K562 (cell line): Measurements from ENCODE around the gene RPS8. TPM values are rescaled to one million over a fixed set of nuclear protein-coding genes. Genes with fewer than 3 reads are reported as not detected.
"Not testable (repeated sequence)": the region's sequence is repeated elsewhere in the genome, so short reads cannot be mapped to it uniquely, and the experiment has no call there.

ENCODE experiments used
- ATAC-seq: fragments of 200-7000 bp; cut with Tn5 transposase; 3 replicates; pipeline ENCODE4 v1.9.1; 2020; ENCODE audit warnings: moderate library complexity
- BruUV-seq: library from RNA; stranded (reverse); fragments of 400-500 nt; replicated peaks from 2 replicates; lab custom pipeline; 2021; lab: Mats Ljungman, UMichigan
- CTCF ChIA-PET: fragments of 300-600 bp; formaldehyde crosslinking; extraction: SDS; loops from one replicate; lab custom pipeline; 2021; ENCODE audit warnings: low intra/inter-chr PET ratio; lab: Yijun Ruan, JAX
- POLR2A ChIA-PET: fragments of 300-600, 350-650 bp; sonication (Branson Sonifier 250); formaldehyde crosslinking; extraction: SDS; loops from one replicate; lab custom pipeline; 2021; ENCODE audit warnings: antibody characterized with exemption, inconsistent platforms; lab: Yijun Ruan, JAX
- DNase-seq, 4 experiments: peaks; one replicate each; pipeline versions ENCODE4 v3.0.0 to v3.0.0-alpha.2; 2011 to 2018; ENCODE audit warnings: low spot score in 3 of 4, mixed read lengths in 3 of 4; ENCODE audit errors: extremely low read depth in 1 of 4
- FAIRE-seq: peaks from 2 replicates; lab custom pipeline; 2011; peaks lifted over from hg19 to GRCh38; lab: Jason Lieb, UNC
- H2AFZ ChIP-seq: 2 replicates; pipeline ENCODE4 v1.6.0; 2011; ENCODE audit warnings: low read depth, low read length, control low read depth, inconsistent platforms
- H3K27ac ChIP-seq: fragments of 200-600 bp; 3 replicates; pipeline ENCODE4 v1.8.0; 2011; ENCODE audit warnings: low read depth, mild to moderate bottlenecking, control low read depth, inconsistent platforms, low read length, moderate library complexity, mixed read lengths; ENCODE audit errors: extremely low read depth
- H3K27me3 ChIP-seq, 2 experiments: fragments of 300-600 bp in 1 of 2; 2 replicates in 1 of 2; 3 replicates in 1 of 2; pipeline versions ENCODE4 v1.6.0 to v1.8.0; 2011; ENCODE audit warnings: inconsistent platforms in 2 of 2, low read length in 2 of 2, mild to moderate bottlenecking in 1 of 2, mixed read lengths in 1 of 2, moderate library complexity in 1 of 2; ENCODE audit not compliant: control insufficient read depth in 2 of 2, insufficient read depth in 2 of 2
- H3K36me3 ChIP-seq: fragments of 300-600 bp; 3 replicates; pipeline ENCODE4 v1.8.0; 2011; ENCODE audit warnings: mild to moderate bottlenecking, low read length, inconsistent platforms; ENCODE audit not compliant: control insufficient read depth, insufficient read depth
- H3K4me1 ChIP-seq, 2 experiments: fragments of 200-600 bp in 1 of 2; replicated peaks in 1 of 2; 2 replicates in 1 of 2; 3 replicates in 1 of 2; pipeline versions ENCODE4 v1.5.1 to v1.8.0; 2011; ENCODE audit warnings: inconsistent platforms in 2 of 2, low read length in 2 of 2, mild to moderate bottlenecking in 1 of 2, mixed read lengths in 1 of 2, moderate library complexity in 1 of 2; ENCODE audit not compliant: control insufficient read depth in 2 of 2, insufficient read depth in 2 of 2
- H3K4me2 ChIP-seq: 2 replicates; pipeline ENCODE4 v1.6.1; 2011; ENCODE audit warnings: low read length, control low read depth, inconsistent platforms, mixed read lengths; ENCODE audit not compliant: insufficient read depth
- H3K4me3 ChIP-seq: fragments of 200-600 bp; sonication (generic), shearing (Covaris generic); 2 replicates; pipeline ENCODE4 v1.5.1; 2016; ENCODE audit warnings: control low read depth, inconsistent platforms
- H3K79me2 ChIP-seq: fragments of 200-600 bp; 3 replicates; pipeline ENCODE4 v1.8.0; 2011; ENCODE audit warnings: low read length, inconsistent platforms; ENCODE audit not compliant: control insufficient read depth, insufficient read depth
- H3K9ac ChIP-seq, 2 experiments: 2 replicates each; pipeline versions ENCODE4 v1.6.0 to v1.6.1; 2011; ENCODE audit warnings: low read depth in 2 of 2, low read length in 2 of 2, control low read depth in 1 of 2, inconsistent platforms in 1 of 2, mild to moderate bottlenecking in 1 of 2, mixed read lengths in 1 of 2; ENCODE audit not compliant: insufficient read depth in 1 of 2
- H3K9me1 ChIP-seq: one replicate; pipeline ENCODE4 v1.6.0; 2011; ENCODE audit warnings: inconsistent platforms, mild to moderate bottlenecking, low read length, moderate library complexity; ENCODE audit not compliant: control insufficient read depth, insufficient read depth
- H3K9me3 ChIP-seq: replicated peaks from 2 replicates; pipeline ENCODE4 v1.5.1; 2011; ENCODE audit warnings: low read depth, low read length, inconsistent platforms; ENCODE audit not compliant: control insufficient read depth, insufficient read depth
- H4K20me1 ChIP-seq: replicated peaks from 2 replicates; pipeline ENCODE4 v1.6.1; 2011; ENCODE audit warnings: low read length, inconsistent platforms, mixed read lengths; ENCODE audit not compliant: control insufficient read depth, insufficient read depth
- CEBPB ChIP-seq: fragments of 450-650 bp; IDR thresholded peaks from 2 replicates; pipeline ENCODE4 v1.6.1; 2016; ENCODE audit warnings: missing genetic modification characterization, missing compliant biosample characterization
- ZNF121 ChIP-seq: sonication (generic); formaldehyde crosslinking; conservative IDR thresholded peaks from 2 replicates; pipeline ENCODE4 v1.8.0; 2022; ENCODE audit warnings: missing genetic modification reagents
- WGBS: fragments of 100-300 bp; shearing (Covaris generic); methylation state at CpG from one replicate; pipeline ENCODE4 v1.1.6; 2016; ENCODE audit warnings: low coverage, mixed read lengths; ENCODE audit not compliant: insufficient coverage; ENCODE audit errors: missing lambda C conversion rate; 5-methylcytosine and 5-hydroxymethylcytosine counted together
- in situ Hi-C: fragments of 300-500 bp; cut with MboI; formaldehyde crosslinking; loops from 4 replicates; pipeline ENCODE4 v1.15.0; 2018; ENCODE audit warnings: inconsistent platforms, mixed read lengths
- intact Hi-C: fragments of 100-400 bp; cut with micrococcal nuclease; formaldehyde crosslinking; loops from 2 replicates; pipeline ENCODE4 v1.14.2; 2022
- polyA plus RNA-seq, 8 experiments: library from polyadenylated mRNA; depleted of rRNA in 4 of 8; stranded (reverse) in 5 of 8; unstranded in 3 of 8; fragments of >200 nt; fragmentation: Nextera tagmentation in 2 of 8; fragmentation: Illumina TruSeq in 1 of 8; extraction: Ambion mirVana in 2 of 8; extraction: Trizol in 1 of 8; gene quantifications; 2 replicates each; pipeline versions ENCODE4 v1.2.1 to v1.2.3, GENCODE V29; 2011 to 2014; ENCODE audit warnings: inconsistent platforms in 1 of 8, missing spikeins in 1 of 8
- total RNA-seq, 7 experiments: library from RNA; depleted of rRNA in 6 of 7; stranded (reverse); fragments of >200 nt in 6 of 7; fragmentation: Illumina TruSeq in 2 of 7; extraction: Trizol in 2 of 7; gene quantifications; 2 replicates each; pipeline versions ENCODE4 v1.2.1 to v1.2.3, GENCODE V29; 2011 to 2021; ENCODE audit warnings: low replicate concordance in 1 of 7
- TF ChIP-seq, protein P1 (sequence below): sonication (generic); formaldehyde crosslinking; IDR thresholded peaks from 2 replicates; pipeline ENCODE4 v1.8.1; 2023; ENCODE audit warnings: mild to moderate bottlenecking, missing genetic modification reagents

RPS8 gene
- total and polyA plus RNA-seq, 9 of the 15 experiments (the other 6 are each of a cell fraction or from before 2014, with no cell fraction given) = 2,431 to 4,168 (median 3,109) TPM

DNA sequence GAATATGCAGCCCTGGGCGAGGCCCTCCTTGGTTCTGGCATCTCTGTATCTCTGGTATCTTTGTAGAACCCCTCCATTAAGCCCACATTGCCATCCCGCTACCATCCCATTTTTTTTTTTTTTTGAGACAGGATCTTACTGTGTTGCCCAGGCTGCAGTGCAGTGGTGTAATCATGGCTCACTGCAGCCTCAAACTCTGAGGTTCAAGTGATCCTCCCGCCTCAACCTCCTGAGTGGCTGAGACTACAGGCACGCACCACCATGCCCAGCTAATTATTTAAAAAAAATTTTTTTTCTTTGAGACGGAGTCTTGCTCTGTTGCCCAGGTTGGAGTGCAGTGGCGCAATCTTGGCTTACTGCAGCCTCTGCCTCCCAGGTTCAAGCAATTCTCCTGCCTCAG is 49.1 kb downstream of the RPS8 start:
- H3K9me3 ChIP-seq, H3K4me2 ChIP-seq, ATAC-seq, H3K79me2 ChIP-seq, intact Hi-C loops, H3K27ac ChIP-seq, H3K36me3 ChIP-seq, H3K27me3 ChIP-seq, H4K20me1 ChIP-seq, H3K9ac ChIP-seq, BruUV-seq, H2AFZ ChIP-seq, H3K4me3 ChIP-seq, H3K9me1 ChIP-seq, FAIRE-seq, CTCF ChIA-PET, DNase-seq: not testable (repeated sequence)
- H3K4me1 ChIP-seq = peaks cover 11 to 57% of the 10 kb centered on the region in 2 experiments
- in situ Hi-C loops = loop anchor here (5.0 kb wide), 1 partner anchor 92 kb away; the partner anchor contains the start of gene RNU5D-1
- 60% methylated on average over 6 of the region's 6 CpGs for WGBS
- TF ChIP-seq ZNF121 (CRISPR knock-in tag) = peak; percentile 91
- TF ChIP-seq, protein P1, sequence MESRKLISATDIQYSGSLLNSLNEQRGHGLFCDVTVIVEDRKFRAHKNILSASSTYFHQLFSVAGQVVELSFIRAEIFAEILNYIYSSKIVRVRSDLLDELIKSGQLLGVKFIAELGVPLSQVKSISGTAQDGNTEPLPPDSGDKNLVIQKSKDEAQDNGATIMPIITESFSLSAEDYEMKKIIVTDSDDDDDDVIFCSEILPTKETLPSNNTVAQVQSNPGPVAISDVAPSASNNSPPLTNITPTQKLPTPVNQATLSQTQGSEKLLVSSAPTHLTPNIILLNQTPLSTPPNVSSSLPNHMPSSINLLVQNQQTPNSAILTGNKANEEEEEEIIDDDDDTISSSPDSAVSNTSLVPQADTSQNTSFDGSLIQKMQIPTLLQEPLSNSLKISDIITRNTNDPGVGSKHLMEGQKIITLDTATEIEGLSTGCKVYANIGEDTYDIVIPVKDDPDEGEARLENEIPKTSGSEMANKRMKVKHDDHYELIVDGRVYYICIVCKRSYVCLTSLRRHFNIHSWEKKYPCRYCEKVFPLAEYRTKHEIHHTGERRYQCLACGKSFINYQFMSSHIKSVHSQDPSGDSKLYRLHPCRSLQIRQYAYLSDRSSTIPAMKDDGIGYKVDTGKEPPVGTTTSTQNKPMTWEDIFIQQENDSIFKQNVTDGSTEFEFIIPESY = 0 out of 2 replicates have a peak, but pooled peaks have one; percentile 13
- 0 out of 2 replicates have a peak, but pooled peaks have one; percentile 27 for TF ChIP-seq CEBPB
- POLR2A ChIA-PET = interaction anchor here (0.6 to 7.9 kb wide), 4 partner anchors 44 to 674 kb away, joined by 3 to 222 read pairs (median 4); no protein-coding TSS in a partner anchor
